H9 (cell line): ENCODE results near the gene GPI. TPM values are rescaled to one million over a fixed set of nuclear protein-coding genes. Genes with fewer than 3 reads are reported as not detected.

Experiments
- DNase-seq: peaks from one replicate; pipeline ENCODE4 v3.0.0-alpha.2; 2017
- H2AFZ ChIP-seq: one replicate; pipeline ENCODE4 v1.6.1; 2013; ENCODE audit warnings: mild to moderate bottlenecking, low read length, control low read depth, moderate library complexity
- H2AK5ac ChIP-seq: 2 replicates; pipeline ENCODE4 v1.6.1; 2013; ENCODE audit warnings: low read length, control low read depth, mixed read lengths; ENCODE audit not compliant: insufficient read length
- H2BK120ac ChIP-seq: one replicate; pipeline ENCODE4 v1.6.1; 2013; ENCODE audit warnings: low read depth, mild to moderate bottlenecking, low read length, control low read depth, inconsistent platforms; ENCODE audit not compliant: poor library complexity, severe bottlenecking
- H2BK12ac ChIP-seq: 2 replicates; pipeline ENCODE4 v1.6.1; 2013; ENCODE audit warnings: low read length, control low read depth, mixed read lengths, low read depth; ENCODE audit not compliant: insufficient read length
- H2BK15ac ChIP-seq: 2 replicates; pipeline ENCODE4 v1.6.1; 2013; ENCODE audit warnings: low read depth, low read length, control low read depth
- H2BK20ac ChIP-seq: one replicate; pipeline ENCODE4 v1.6.1; 2013; ENCODE audit warnings: low read depth, mild to moderate bottlenecking, low read length, control low read depth, inconsistent platforms; ENCODE audit not compliant: poor library complexity, severe bottlenecking
- H2BK5ac ChIP-seq: 2 replicates; pipeline ENCODE4 v1.6.1; 2013; ENCODE audit warnings: low read length, control low read depth, mixed read lengths; ENCODE audit not compliant: insufficient read length
- H3K14ac ChIP-seq: 2 replicates; pipeline ENCODE4 v1.6.1; 2013; ENCODE audit warnings: low read length, control low read depth; ENCODE audit not compliant: insufficient read depth
- H3K18ac ChIP-seq: 2 replicates; pipeline ENCODE4 v1.6.1; 2013; ENCODE audit warnings: low read depth, mild to moderate bottlenecking, mixed read lengths, low read length, control low read depth; ENCODE audit not compliant: insufficient read length
- H3K23ac ChIP-seq: 2 replicates; pipeline ENCODE4 v1.6.1; 2013; ENCODE audit warnings: low read length, control low read depth, mixed read lengths, low read depth; ENCODE audit not compliant: insufficient read length
- H3K23me2 ChIP-seq: 2 replicates; pipeline ENCODE4 v1.6.1; 2013; ENCODE audit warnings: low read depth, mild to moderate bottlenecking, mixed read lengths, low read length, control low read depth; ENCODE audit not compliant: insufficient read length, poor library complexity, severe bottlenecking
- H3K27ac ChIP-seq: 2 replicates; pipeline ENCODE4 v1.5.1; 2013; ENCODE audit warnings: low read length, control low read depth, mixed read lengths, low read depth; ENCODE audit not compliant: insufficient read length
- H3K27me3 ChIP-seq: 2 replicates; pipeline ENCODE4 v1.6.1; 2013; ENCODE audit warnings: low read length, control low read depth, inconsistent platforms; ENCODE audit not compliant: insufficient read depth
- H3K4ac ChIP-seq: 2 replicates; pipeline ENCODE4 v1.6.1; 2013; ENCODE audit warnings: low read depth, mild to moderate bottlenecking, control low read depth, inconsistent platforms, low read length, moderate library complexity
- H3K4me1 ChIP-seq: 2 replicates; pipeline ENCODE4 v1.6.1; 2013; ENCODE audit warnings: low read length, control low read depth, inconsistent platforms; ENCODE audit not compliant: insufficient read depth
- H3K4me2 ChIP-seq: 2 replicates; pipeline ENCODE4 v1.6.1; 2013; ENCODE audit warnings: low read length, control low read depth, mixed read lengths; ENCODE audit not compliant: insufficient read length, insufficient read depth
- H3K56ac ChIP-seq: 2 replicates; pipeline ENCODE4 v1.6.1; 2013; ENCODE audit warnings: low read depth, mild to moderate bottlenecking, mixed read lengths, low read length, control low read depth; ENCODE audit not compliant: insufficient read length
- H3K79me1 ChIP-seq: 2 replicates; pipeline ENCODE4 v1.6.1; 2013; ENCODE audit warnings: low read depth, mild to moderate bottlenecking, moderate library complexity, low read length, control low read depth, inconsistent platforms; ENCODE audit not compliant: insufficient read depth, poor library complexity, severe bottlenecking
- H3K79me2 ChIP-seq: 2 replicates; pipeline ENCODE4 v1.6.1; 2013; ENCODE audit warnings: low read length, control low read depth, inconsistent platforms; ENCODE audit not compliant: insufficient read depth
- H3K9ac ChIP-seq: 2 replicates; pipeline ENCODE4 v1.6.1; 2013; ENCODE audit warnings: low read length, control low read depth, mixed read lengths; ENCODE audit not compliant: insufficient read length; ENCODE audit errors: extremely low read depth
- H3K9me3 ChIP-seq: one replicate; pipeline ENCODE4 v1.6.1; 2013; ENCODE audit warnings: low read depth, low read length, inconsistent platforms; ENCODE audit not compliant: control insufficient read depth
- H3T11ph ChIP-seq: one replicate; pipeline ENCODE4 v1.6.1; 2013; ENCODE audit warnings: mild to moderate bottlenecking, low read length, control low read depth, inconsistent platforms
- H4K20me1 ChIP-seq: one replicate; pipeline ENCODE4 v1.6.1; 2013; ENCODE audit not compliant: control insufficient read depth, insufficient read length, insufficient read depth
- H4K5ac ChIP-seq: 2 replicates; pipeline ENCODE4 v1.6.1; 2013; ENCODE audit warnings: low read depth, mild to moderate bottlenecking, mixed read lengths, low read length, control low read depth; ENCODE audit not compliant: insufficient read length
- H4K8ac ChIP-seq: replicated peaks from 2 replicates; pipeline ENCODE4 v1.6.1; 2013; ENCODE audit warnings: low read length, control low read depth, mixed read lengths, low read depth; ENCODE audit not compliant: insufficient read length
- H4K91ac ChIP-seq: 2 replicates; pipeline ENCODE4 v1.6.1; 2013; ENCODE audit warnings: low read depth, mild to moderate bottlenecking, moderate library complexity, mixed read lengths, low read length, control low read depth; ENCODE audit not compliant: insufficient read length
- H3K27ac Mint-ChIP-seq, 3 experiments: 2 replicates in 2 of 3; 3 replicates in 1 of 3; pipeline ENCODE4 v1.8.0; 2020 to 2021; ENCODE audit warnings: mixed read lengths in 3 of 3, mild to moderate bottlenecking in 1 of 3, moderate library complexity in 1 of 3
- H3K27me3 Mint-ChIP-seq: 2 replicates; pipeline ENCODE4 v1.8.0; 2021; ENCODE audit warnings: low read depth, mild to moderate bottlenecking, moderate library complexity, mixed read lengths
- H3K36me3 Mint-ChIP-seq, 3 experiments: 2 replicates in 2 of 3; 3 replicates in 1 of 3; pipeline ENCODE4 v1.8.0; 2020 to 2021; ENCODE audit warnings: low read depth in 3 of 3, mixed read lengths in 3 of 3; ENCODE audit not compliant: insufficient read depth in 1 of 3
- H3K4me1 Mint-ChIP-seq, 2 experiments: 2 replicates each; pipeline ENCODE4 v1.8.0; 2020; ENCODE audit warnings: mixed read lengths in 2 of 2
- H3K4me3 Mint-ChIP-seq, 2 experiments: 2 replicates in 1 of 2; 3 replicates in 1 of 2; pipeline ENCODE4 v1.8.0; 2020 to 2021; ENCODE audit warnings: mild to moderate bottlenecking in 2 of 2, mixed read lengths in 2 of 2, moderate library complexity in 1 of 2
- H3K9me3 Mint-ChIP-seq, 2 experiments: 2 replicates in 1 of 2; 3 replicates in 1 of 2; pipeline ENCODE4 v1.8.0; 2020; ENCODE audit warnings: mild to moderate bottlenecking in 2 of 2, mixed read lengths in 2 of 2, moderate library complexity in 1 of 2
- WGBS: extraction: QIAGEN DNeasy Blood & Tissue Kit; methylation state at CpG from one replicate; pipeline ENCODE4 v1.1.7; 2013; ENCODE audit warnings: missing lambda C conversion rate, low lambda C conversion rate, mixed read lengths; ENCODE audit not compliant: insufficient read length; ENCODE audit errors: extremely low coverage; 5-methylcytosine and 5-hydroxymethylcytosine counted together
- total RNA-seq: library from RNA; stranded (reverse); gene quantifications from 2 replicates; pipeline ENCODE4 v1.2.1, GENCODE V29; 2021
- TF ChIP-seq, protein P1 (sequence below): fragments of 200-600 bp; sonication (generic); conservative IDR thresholded peaks from 3 replicates; pipeline ENCODE4 v1.8.0; 2021; ENCODE audit warnings: antibody characterized with exemption, mild to moderate bottlenecking

Gene GPI
- total RNA-seq, 1 experiment from 2014 or later = 373 TPM

DNA sequence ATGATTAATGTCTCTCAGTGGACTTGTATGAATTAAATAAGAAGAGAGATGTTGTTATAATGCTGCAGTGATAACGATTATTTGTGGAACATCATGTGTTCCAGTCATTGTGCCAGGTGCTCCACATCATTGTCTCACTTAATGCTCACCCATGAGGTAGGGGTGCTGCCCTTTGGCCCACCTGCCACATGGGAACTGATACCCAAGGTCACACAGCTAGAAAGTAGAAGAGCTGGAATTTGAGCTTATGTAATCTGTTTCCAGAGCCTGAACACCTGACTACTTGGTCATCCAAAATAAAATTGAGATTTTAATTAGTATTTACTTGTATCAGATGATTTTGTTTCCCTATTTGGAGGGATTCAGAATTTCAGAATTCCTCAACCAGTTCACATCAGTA is 36.0 kb upstream of the GPI start:
- H3K27me3 Mint-ChIP-seq = no peaks in the 10 kb centered on the region
- no peak overlapping the region for H3K27ac ChIP-seq
- no peak overlapping the region for H2BK120ac ChIP-seq
- H3K18ac ChIP-seq = no peak overlapping the region
- H2BK15ac ChIP-seq = no peak overlapping the region
- no peak overlapping the region for H2BK12ac ChIP-seq
- H2BK20ac ChIP-seq = no peak overlapping the region
- H3K9ac ChIP-seq = no peak overlapping the region
- no peaks in the 10 kb centered on the region for H3K79me2 ChIP-seq
- no peaks in the 10 kb centered on the region for H3K23me2 ChIP-seq
- no peak for DNase-seq
- H3K27me3 ChIP-seq = no peaks in the 10 kb centered on the region
- H3K4me1 ChIP-seq = no peaks in the 10 kb centered on the region
- no peak overlapping the region for H3K27ac Mint-ChIP-seq
- no peaks in the 10 kb centered on the region; a peak in 1 of 5 replicates for H3K9me3 Mint-ChIP-seq
- H3K14ac ChIP-seq = no peak overlapping the region
- no peaks in the 10 kb centered on the region for H3K9me3 ChIP-seq
- H2AFZ ChIP-seq = no peak overlapping the region
- peaks cover 3 to 11% of the 10 kb centered on the region in 2 experiments for H3K4me1 Mint-ChIP-seq
- no peak overlapping the region for H3K4me3 Mint-ChIP-seq
- H2AK5ac ChIP-seq = no peak overlapping the region
- H3K36me3 Mint-ChIP-seq = peaks cover 21 to 70% (median 66%) of the 10 kb centered on the region in 3 experiments; a peak in 6 of 7 replicates
- H3K4me2 ChIP-seq = no peak overlapping the region
- H4K20me1 ChIP-seq = no peaks in the 10 kb centered on the region
- H3K79me1 ChIP-seq = no peaks in the 10 kb centered on the region
- H3T11ph ChIP-seq = no peak overlapping the region
- no CpG with 5 or more reads among the region's 1 CpG for WGBS
- H4K91ac ChIP-seq = no peak overlapping the region
- TF ChIP-seq, protein P1, sequence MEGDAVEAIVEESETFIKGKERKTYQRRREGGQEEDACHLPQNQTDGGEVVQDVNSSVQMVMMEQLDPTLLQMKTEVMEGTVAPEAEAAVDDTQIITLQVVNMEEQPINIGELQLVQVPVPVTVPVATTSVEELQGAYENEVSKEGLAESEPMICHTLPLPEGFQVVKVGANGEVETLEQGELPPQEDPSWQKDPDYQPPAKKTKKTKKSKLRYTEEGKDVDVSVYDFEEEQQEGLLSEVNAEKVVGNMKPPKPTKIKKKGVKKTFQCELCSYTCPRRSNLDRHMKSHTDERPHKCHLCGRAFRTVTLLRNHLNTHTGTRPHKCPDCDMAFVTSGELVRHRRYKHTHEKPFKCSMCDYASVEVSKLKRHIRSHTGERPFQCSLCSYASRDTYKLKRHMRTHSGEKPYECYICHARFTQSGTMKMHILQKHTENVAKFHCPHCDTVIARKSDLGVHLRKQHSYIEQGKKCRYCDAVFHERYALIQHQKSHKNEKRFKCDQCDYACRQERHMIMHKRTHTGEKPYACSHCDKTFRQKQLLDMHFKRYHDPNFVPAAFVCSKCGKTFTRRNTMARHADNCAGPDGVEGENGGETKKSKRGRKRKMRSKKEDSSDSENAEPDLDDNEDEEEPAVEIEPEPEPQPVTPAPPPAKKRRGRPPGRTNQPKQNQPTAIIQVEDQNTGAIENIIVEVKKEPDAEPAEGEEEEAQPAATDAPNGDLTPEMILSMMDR = no peak
- no peak overlapping the region for H3K56ac ChIP-seq
- H4K8ac ChIP-seq = no peak overlapping the region
- no peak overlapping the region for H2BK5ac ChIP-seq
- no peak overlapping the region for H3K4ac ChIP-seq
- H4K5ac ChIP-seq = no peak overlapping the region
- H3K23ac ChIP-seq = no peak overlapping the region
